Measurements from ENCODE around the gene RHOF. TPM values are rescaled to one million over a fixed set of nuclear protein-coding genes. Genes with fewer than 3 reads are reported as not detected.

RHOF gene
- total and polyA plus RNA-seq, 2 of the 8 experiments (the other 6 are each of a cell fraction or from before 2014, with no cell fraction given), result 23.8 to 31.9 TPM

- no peak overlapping the region for H2BK15ac ChIP-seq (ENCODE audit: low read length)
- no peak overlapping the region for H2BK120ac ChIP-seq (replicated peaks; ENCODE audit: low read depth, low read length)
- 0 out of 2 replicates have a peak, but pooled peaks cover 4% of the 10 kb centered on the region for H3K79me1 ChIP-seq (ENCODE audit: low read depth, low read length)
- H2BK5ac ChIP-seq (ENCODE audit: low read depth, low read length), result no peak overlapping the region
- no peaks in the 10 kb centered on the region for H3K9me3 ChIP-seq (ENCODE audit: insufficient read depth in 2 of 2, low read depth in 1 of 2, low read length in 1 of 2)
- no peak overlapping the region for H3K4me2 ChIP-seq (ENCODE audit: insufficient read depth in 1 of 2, low read depth in 2 of 2, low read length in 2 of 2)
- no peak overlapping the region for H3K14ac ChIP-seq (ENCODE audit: insufficient read length)
- peaks cover 0 to 5% (median 1%) of the 10 kb centered on the region in 4 experiments; a peak in 2 of 7 replicates for H3K27me3 ChIP-seq (replicated peaks in 1 of 4; ENCODE audit: control insufficient read depth in 3 of 4, extremely low read depth in 1 of 4, insufficient read depth in 3 of 4, low read length in 3 of 4)
- H3K23ac ChIP-seq (ENCODE audit: insufficient read length), result no peak overlapping the region
- H3K36me3 ChIP-seq (ENCODE audit: control insufficient read depth in 2 of 4, insufficient read depth in 4 of 4, low read length in 3 of 4), result no peaks in the 10 kb centered on the region
- no peak overlapping the region for H3K18ac ChIP-seq (ENCODE audit: extremely low read depth, low read length)
- H4K20me1 ChIP-seq (replicated peaks in 1 of 2; ENCODE audit: control insufficient read depth in 1 of 2, insufficient read depth in 2 of 2, low read length in 2 of 2), result peaks cover 13 to 15% of the 10 kb centered on the region in 2 experiments
- H3K4me1 ChIP-seq (replicated peaks in 1 of 4; ENCODE audit: control insufficient read depth in 3 of 4, insufficient read depth in 4 of 4, low read length in 3 of 4), result peaks cover 0 to 18% (median 8%) of the 10 kb centered on the region in 4 experiments; a peak in 5 of 7 replicates
- no peak overlapping the region for H3K4ac ChIP-seq (replicated peaks; ENCODE audit: insufficient read length, low read depth, low read length)
- H4K5ac ChIP-seq (ENCODE audit: insufficient read length, low read depth, low read length), result no peak overlapping the region
- no peak overlapping the region for H2AFZ ChIP-seq (ENCODE audit: low read length)
- no peaks in the 10 kb centered on the region for H3K79me2 ChIP-seq (ENCODE audit: control insufficient read depth in 1 of 2, insufficient read depth in 2 of 2, low read length in 2 of 2)
- FAIRE-seq (no peak), DNase-seq (ENCODE audit: low read depth in 1 of 2, low spot score in 2 of 2) (no peak)
- H2AK5ac ChIP-seq (ENCODE audit: low read depth, low read length), result no peak overlapping the region
- H2BK12ac ChIP-seq (ENCODE audit: low read depth, low read length), result no peak overlapping the region
- no peak overlapping the region for H4K91ac ChIP-seq (replicated peaks; ENCODE audit: insufficient read length, low read length)
- ChIA-PET POLR2A (ENCODE audit: partially characterized antibody) (interaction anchor here (27.9 to 34.9 kb wide), 2 partner anchors 3 to 10 kb away, joined by 958 read pairs; partner anchors contain the start of genes RHOF and SETD1B), CTCF (ENCODE audit: partially characterized antibody) (interaction anchor here (0.7 to 18.2 kb wide), 11 partner anchors 11 to 347 kb away, joined by 3 to 363 read pairs (median 4); partner anchors contain the start of gene SETD1B)
- no peak overlapping the region for H3K4me3 ChIP-seq (ENCODE audit: extremely low read depth in 1 of 4, insufficient read depth in 2 of 4, low read depth in 3 of 4, low read length in 4 of 4)
- no peak overlapping the region for H3K27ac ChIP-seq (ENCODE audit: low read depth, low read length)
- no peak overlapping the region for H3K56ac ChIP-seq (replicated peaks; ENCODE audit: insufficient read length, low read depth, low read length)
- H4K8ac ChIP-seq (ENCODE audit: extremely low read depth, insufficient read depth, low read length), result no peak overlapping the region
- no peak overlapping the region for H2BK20ac ChIP-seq (ENCODE audit: low read length)
- no peak for TF ChIP-seq EP300 (IDR thresholded peaks at IDR 0.05; ENCODE audit: borderline replicate concordance in 1 of 2, low read depth in 2 of 2, low read length in 2 of 2)
- no peak for TF ChIP-seq MAFK (IDR thresholded peaks at IDR 0.05; ENCODE audit: low read depth, low read length)
- no peak for TF ChIP-seq EGR1 (IDR thresholded peaks at IDR 0.05; ENCODE audit: borderline replicate concordance, low read depth, low read length)
- TF ChIP-seq USF2 (IDR thresholded peaks at IDR 0.05; ENCODE audit: low read length), result no peak
- TF ChIP-seq CHD1 (IDR thresholded peaks at IDR 0.05; ENCODE audit: low read depth, low read length), result no peak
- TF ChIP-seq GTF2F1 (IDR thresholded peaks at IDR 0.05; ENCODE audit: borderline replicate concordance, low read depth, low read length), result no peak
- TF ChIP-seq BACH1 (IDR thresholded peaks at IDR 0.05; ENCODE audit: low read length), result no peak
- no peak for TF ChIP-seq KDM5A (IDR thresholded peaks at IDR 0.05; ENCODE audit: low read length)
- TF ChIP-seq TAF1 (IDR thresholded peaks at IDR 0.05; ENCODE audit: low read depth, low read length), result no peak
- TF ChIP-seq TEAD4 (IDR thresholded peaks at IDR 0.05; ENCODE audit: low read depth, low read length), result no peak
- TF ChIP-seq SP2 (IDR thresholded peaks at IDR 0.05; ENCODE audit: low read length), result no peak
- peaks cover 6% of the 10 kb centered on the region; the same call in 1 of the 2 replicates for H3K23me2 ChIP-seq (ENCODE audit: low read depth, low read length)
- H3K9ac ChIP-seq (replicated peaks in 1 of 4; ENCODE audit: extremely low read depth in 1 of 4, low read depth in 3 of 4, low read length in 3 of 4), result no peak overlapping the region
- WGBS, 2 experiments (ENCODE audit: extremely low coverage in 1 of 2, insufficient coverage in 1 of 2, insufficient read length in 1 of 2, insufficient replicate concordance in 2 of 2, low coverage in 1 of 2, low lambda C conversion rate in 2 of 2, missing lambda C conversion rate in 1 of 2), result 86% methylated on average over 28 of the region's 28 CpGs; no CpG with 5 or more reads in 1 of the 2 experiments
Measured at GRCh38 chr12:121789800-121790728, 3.4 kb downstream of the RHOF start.
